Tibial artery (tissue), 4 donors: ENCODE measurements around the gene ARL14EP.

ENCODE experiments used
- DNase-seq, 2 donors: peaks; one replicate each; pipeline ENCODE4 v3.0.0-alpha.2; 2019
- H3K27ac ChIP-seq, 2 donors: fragments of 200-600 bp; sonication (generic) in 1 of 2; 1 replicate in 1 of 2; 2 replicates in 1 of 2; pipeline ENCODE4 v1.5.1; 2018 to 2019; ENCODE audit warnings: mild to moderate bottlenecking in 1 of 2
- H3K27me3 ChIP-seq, 2 donors: fragments of 200-600 bp; sonication (generic) in 1 of 2; one replicate each; pipeline versions ENCODE4 v1.5.1 to v1.6.0; 2016 to 2019
- H3K36me3 ChIP-seq, 3 donors: fragments of 200-600 bp; sonication (generic) in 2 of 3; one replicate each; pipeline ENCODE4 v1.5.1; 2016 to 2019; ENCODE audit warnings: mild to moderate bottlenecking in 2 of 3
- H3K4me1 ChIP-seq, 4 donors: fragments of 200-600 bp; sonication (generic) in 2 of 4; 1 replicate in 3 of 4; 2 replicates in 1 of 4; pipeline ENCODE4 v1.5.1; 2016 to 2019
- H3K4me3 ChIP-seq, 2 donors: fragments of 200-600 bp; sonication (generic) in 1 of 2; 1 replicate in 1 of 2; 2 replicates in 1 of 2; pipeline ENCODE4 v1.5.1; 2018 to 2019; ENCODE audit warnings: mild to moderate bottlenecking in 2 of 2
- H3K9me3 ChIP-seq, 3 donors: fragments of 200-600 bp; sonication (generic) in 1 of 3; one replicate each; pipeline ENCODE4 v1.5.1; 2016 to 2019
- intact Hi-C: fragments of 100-400 bp; cut with DNase I; formaldehyde crosslinking; loops from one replicate; pipeline ENCODE4 v1.15.0; 2023; ENCODE audit warnings: low total_unique reads
- TF ChIP-seq, protein P1 (sequence below), 2 experiments: fragments of 200-600 bp in 1 of 2; fragments of 450-650 bp in 1 of 2; IDR thresholded peaks; one replicate each; pipeline ENCODE4 v1.5.1; 2017 to 2019; ENCODE audit warnings: antibody characterized with exemption in 2 of 2, mild to moderate bottlenecking in 1 of 2, moderate library complexity in 1 of 2

The ARL14EP gene

GRCh38 chr11:30284836-30285235, 38.1 kb upstream of the ARL14EP start:
- intact Hi-C loops: no loop called here
- TF ChIP-seq, protein P1, sequence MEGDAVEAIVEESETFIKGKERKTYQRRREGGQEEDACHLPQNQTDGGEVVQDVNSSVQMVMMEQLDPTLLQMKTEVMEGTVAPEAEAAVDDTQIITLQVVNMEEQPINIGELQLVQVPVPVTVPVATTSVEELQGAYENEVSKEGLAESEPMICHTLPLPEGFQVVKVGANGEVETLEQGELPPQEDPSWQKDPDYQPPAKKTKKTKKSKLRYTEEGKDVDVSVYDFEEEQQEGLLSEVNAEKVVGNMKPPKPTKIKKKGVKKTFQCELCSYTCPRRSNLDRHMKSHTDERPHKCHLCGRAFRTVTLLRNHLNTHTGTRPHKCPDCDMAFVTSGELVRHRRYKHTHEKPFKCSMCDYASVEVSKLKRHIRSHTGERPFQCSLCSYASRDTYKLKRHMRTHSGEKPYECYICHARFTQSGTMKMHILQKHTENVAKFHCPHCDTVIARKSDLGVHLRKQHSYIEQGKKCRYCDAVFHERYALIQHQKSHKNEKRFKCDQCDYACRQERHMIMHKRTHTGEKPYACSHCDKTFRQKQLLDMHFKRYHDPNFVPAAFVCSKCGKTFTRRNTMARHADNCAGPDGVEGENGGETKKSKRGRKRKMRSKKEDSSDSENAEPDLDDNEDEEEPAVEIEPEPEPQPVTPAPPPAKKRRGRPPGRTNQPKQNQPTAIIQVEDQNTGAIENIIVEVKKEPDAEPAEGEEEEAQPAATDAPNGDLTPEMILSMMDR (IDR thresholded peaks at IDR 0.05): no peak
- H3K4me3 ChIP-seq: no peak overlapping the region
- H3K27ac ChIP-seq: no peak overlapping the region
- DNase-seq: no peak
- H3K27me3 ChIP-seq: no peaks in the 10 kb centered on the region
- H3K4me1 ChIP-seq: no peaks in the 10 kb centered on the region
- no peaks in the 10 kb centered on the region for H3K9me3 ChIP-seq
- H3K36me3 ChIP-seq: no peaks in the 10 kb centered on the region

- no peak for DNase-seq
- Histone ChIP-seq H3K4me3 (no peak overlapping the region), H3K27ac (no peak overlapping the region), H3K27me3 (no peaks in the 10 kb centered on the region), H3K4me1 (no peaks in the 10 kb centered on the region), H3K36me3 (no peaks in the 10 kb centered on the region), H3K9me3 (no peaks in the 10 kb centered on the region)
- TF ChIP-seq, protein P1 (IDR thresholded peaks at IDR 0.05): no peak
- intact Hi-C loops: no loop called here
Observed at GRCh38 chr11:30285416-30286121, 37.3 kb upstream of the ARL14EP start.

GRCh38 chr11:30291331-30291730, 31.6 kb upstream of the ARL14EP start:
- Histone ChIP-seq H3K9me3 (no peaks in the 10 kb centered on the region), H3K36me3 (no peaks in the 10 kb centered on the region), H3K4me1 (no peaks in the 10 kb centered on the region), H3K4me3 (no peak overlapping the region), H3K27ac (no peak overlapping the region), H3K27me3 (no peaks in the 10 kb centered on the region)
- TF ChIP-seq, protein P1 (IDR thresholded peaks at IDR 0.05): no peak
- DNase-seq: no peak
- intact Hi-C loops: no loop called here

DNA sequence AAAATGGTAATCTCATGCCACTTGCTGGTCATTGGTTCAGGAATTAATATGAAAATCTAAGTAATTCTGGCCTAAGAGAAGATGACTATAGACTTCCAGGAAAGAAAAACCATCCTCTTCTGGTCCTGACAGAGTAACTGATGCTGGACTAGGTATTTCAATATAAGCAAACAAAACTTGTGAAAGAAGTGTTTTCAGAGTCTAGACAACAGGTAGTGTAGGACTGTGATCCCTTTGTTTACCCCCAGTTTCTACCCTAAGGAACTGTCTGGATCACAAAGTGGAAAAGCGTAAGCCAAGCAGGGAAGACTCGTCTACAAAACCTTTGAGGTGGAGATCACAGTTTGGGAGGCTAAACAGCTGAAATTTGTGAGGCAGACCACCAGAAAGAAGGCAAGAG, 30.4 kb upstream of the ARL14EP start:
- intact Hi-C loops: no loop called here
- Histone ChIP-seq H3K36me3 (no peaks in the 10 kb centered on the region), H3K4me1 (no peaks in the 10 kb centered on the region), H3K9me3 (no peaks in the 10 kb centered on the region), H3K27me3 (no peaks in the 10 kb centered on the region), H3K4me3 (no peak overlapping the region), H3K27ac (no peak overlapping the region)
- DNase-seq: no peak
- TF ChIP-seq, protein P1 (IDR thresholded peaks at IDR 0.05): no peak

- Histone ChIP-seq H3K27ac (no peak overlapping the region), H3K36me3 (no peaks in the 10 kb centered on the region), H3K9me3 (no peaks in the 10 kb centered on the region), H3K27me3 (no peaks in the 10 kb centered on the region), H3K4me3 (no peak overlapping the region), H3K4me1 (no peaks in the 10 kb centered on the region)
- intact Hi-C loops: no loop called here
- no peak for DNase-seq
- TF ChIP-seq, protein P1 (IDR thresholded peaks at IDR 0.05): no peak
Observed at GRCh38 chr11:30295178-30295885, 27.6 kb upstream of the ARL14EP start.
